GM12872 (cell line): Measurements from ENCODE around the gene AHCY.

Experiments
- TF ChIP-seq, protein P1 (sequence below): IDR thresholded peaks from 3 replicates; pipeline ENCODE4 v1.5.1; 2011; ENCODE audit warnings: low read depth, mild to moderate bottlenecking, low read length, moderate library complexity; ENCODE audit not compliant: insufficient read depth

The AHCY gene

DNA sequence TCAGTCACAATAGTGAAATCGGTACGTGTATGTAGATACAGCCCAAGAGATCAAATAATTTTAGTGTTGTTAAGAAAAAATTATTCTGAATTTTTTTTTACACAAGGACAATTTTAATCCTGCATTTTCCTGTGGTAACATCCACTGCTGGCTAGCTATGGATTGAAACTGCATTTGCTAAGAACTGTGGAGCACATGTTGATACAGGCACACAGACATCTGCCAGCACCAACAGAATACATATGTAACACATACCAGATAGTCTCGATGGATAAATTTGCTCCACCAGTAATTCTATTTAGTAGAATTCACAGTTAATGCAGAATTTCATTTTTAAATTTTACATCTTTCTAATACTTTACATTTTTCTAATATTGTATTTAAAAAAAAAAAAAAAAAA, 59.8 kb downstream of the AHCY start:
- TF ChIP-seq, protein P1, sequence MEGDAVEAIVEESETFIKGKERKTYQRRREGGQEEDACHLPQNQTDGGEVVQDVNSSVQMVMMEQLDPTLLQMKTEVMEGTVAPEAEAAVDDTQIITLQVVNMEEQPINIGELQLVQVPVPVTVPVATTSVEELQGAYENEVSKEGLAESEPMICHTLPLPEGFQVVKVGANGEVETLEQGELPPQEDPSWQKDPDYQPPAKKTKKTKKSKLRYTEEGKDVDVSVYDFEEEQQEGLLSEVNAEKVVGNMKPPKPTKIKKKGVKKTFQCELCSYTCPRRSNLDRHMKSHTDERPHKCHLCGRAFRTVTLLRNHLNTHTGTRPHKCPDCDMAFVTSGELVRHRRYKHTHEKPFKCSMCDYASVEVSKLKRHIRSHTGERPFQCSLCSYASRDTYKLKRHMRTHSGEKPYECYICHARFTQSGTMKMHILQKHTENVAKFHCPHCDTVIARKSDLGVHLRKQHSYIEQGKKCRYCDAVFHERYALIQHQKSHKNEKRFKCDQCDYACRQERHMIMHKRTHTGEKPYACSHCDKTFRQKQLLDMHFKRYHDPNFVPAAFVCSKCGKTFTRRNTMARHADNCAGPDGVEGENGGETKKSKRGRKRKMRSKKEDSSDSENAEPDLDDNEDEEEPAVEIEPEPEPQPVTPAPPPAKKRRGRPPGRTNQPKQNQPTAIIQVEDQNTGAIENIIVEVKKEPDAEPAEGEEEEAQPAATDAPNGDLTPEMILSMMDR = no peak

DNA sequence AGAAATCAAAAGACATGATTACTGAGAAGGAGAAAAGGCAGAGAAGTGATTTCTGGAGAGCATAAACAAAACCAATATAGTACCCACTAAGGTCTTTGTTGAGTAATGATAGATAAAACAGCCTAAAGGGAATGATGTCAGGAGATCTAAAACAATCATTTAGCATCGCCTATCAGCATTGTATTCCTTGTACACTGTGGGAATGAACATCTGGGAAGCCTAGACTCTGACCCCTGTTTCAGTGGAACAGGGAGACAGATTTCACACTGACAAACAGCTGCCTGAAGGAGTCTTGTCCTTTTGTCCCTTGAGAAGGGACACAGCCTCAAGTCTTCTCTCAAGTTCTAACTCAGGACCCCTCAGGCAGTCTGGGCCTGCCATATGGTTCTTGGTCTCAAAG, 60.3 kb downstream of the AHCY start:
- TF ChIP-seq, protein P1 = no peak

DNA sequence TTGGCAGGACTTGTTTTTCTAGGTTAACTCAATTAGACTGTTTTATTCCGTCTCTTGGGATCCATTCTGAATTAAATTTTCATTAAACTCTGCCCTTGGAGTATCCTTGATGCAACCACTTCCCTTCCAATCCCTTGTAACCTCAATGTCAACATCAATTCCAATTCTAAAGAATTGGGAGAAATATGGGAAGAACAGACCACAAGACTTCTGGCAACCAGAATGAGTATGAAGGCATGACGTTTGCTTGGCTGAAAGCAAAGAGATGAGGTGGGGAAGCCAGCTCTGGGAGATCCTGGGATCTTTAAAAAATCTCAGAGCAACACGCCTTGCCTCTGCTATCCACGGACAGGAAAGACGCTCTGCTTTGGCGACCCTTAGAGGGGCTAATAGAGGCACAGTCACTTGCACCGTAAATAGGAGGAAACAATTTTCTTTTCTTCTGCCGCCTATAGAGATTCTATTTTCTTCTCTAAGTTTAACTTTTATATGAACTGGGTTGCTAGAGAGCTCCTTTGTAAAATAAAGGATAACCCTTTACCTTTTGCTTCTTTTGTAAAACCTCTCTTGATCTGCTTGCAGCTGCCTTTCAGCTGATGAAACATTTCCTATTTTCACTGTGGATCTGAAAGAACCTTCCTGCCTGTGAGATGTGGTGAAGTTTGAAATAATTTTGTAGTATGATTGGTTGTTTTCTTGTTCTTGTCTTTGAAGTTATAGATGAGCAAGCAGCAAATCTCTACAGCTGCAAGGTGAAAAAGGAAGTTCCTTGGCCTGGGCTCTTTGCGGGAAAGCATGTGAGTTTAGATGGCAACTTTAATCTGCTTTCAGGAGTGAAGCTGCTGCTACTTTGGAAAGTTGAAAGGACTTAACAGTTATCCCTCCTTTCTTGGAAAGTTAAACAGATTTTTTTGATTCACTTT, 62.2 kb downstream of the AHCY start, which contains the start of gene ASIP:
Gene ASIP, plus strand, starts transcription at position 731 of the 923 bp plus-strand sequence. CDS start 18,952 bp downstream, outside the sequence.
- TF ChIP-seq, protein P1 = no peak

DNA sequence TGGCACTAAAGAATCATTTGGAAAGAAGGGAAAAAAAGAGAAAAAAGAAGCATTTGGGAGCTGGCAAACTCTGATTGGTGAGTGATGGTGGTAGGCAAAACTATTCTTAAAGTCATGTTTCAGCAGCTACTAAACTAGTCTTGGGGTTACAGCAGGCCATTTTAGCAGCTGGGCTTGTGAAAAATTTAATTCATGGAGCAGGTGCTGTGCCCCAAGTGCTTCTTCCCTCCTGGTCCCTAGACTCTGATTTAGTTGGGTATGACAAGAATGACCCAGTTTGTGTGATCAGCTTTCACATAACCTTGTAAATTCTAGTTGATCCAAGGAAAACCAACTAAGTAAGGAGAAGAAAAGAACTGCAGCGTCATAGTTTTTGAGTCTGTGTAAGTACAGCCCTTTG, 63.0 kb downstream of the AHCY start:
- TF ChIP-seq, protein P1 = no peak

DNA sequence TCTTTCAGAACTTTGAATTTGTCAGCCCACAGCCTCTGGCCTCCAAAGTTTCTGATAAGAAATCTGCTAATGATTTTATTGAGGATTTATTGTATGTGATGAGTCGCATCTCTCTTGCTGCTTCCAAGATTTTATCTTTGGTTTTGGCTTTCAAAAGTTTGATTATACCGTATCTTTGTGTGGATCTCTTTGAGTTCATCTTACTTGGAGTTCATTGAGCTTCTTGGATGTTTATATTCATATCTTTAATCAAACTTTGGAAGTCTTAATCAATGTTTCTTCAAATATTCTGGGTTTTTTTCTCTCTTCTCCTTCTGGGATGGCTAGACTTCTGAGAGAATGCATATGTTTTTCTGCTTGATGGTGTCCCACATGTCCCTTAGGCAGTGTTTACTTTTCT, 65.2 kb downstream of the AHCY start:
- TF ChIP-seq, protein P1 = no peak

DNA sequence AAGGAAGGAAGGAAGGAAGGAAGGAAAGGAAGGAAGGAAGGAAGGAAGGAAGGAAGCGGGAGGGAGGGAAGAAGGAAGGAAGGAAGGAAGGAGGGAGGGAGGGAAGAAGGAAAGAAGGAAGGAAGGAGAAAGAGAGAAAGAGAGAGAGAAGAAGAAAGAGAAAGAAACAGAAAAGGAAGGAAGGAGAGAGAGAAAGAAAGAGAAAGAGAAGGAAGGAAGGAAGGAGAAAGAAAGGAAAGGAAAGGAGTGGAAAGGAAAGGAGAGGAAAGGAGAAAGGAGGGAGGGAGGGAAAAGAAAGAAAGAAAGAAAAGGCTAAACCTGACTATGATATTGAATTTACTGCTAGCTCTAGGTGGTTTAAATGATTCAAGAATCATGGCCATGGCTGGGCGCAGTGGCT, 67.3 kb downstream of the AHCY start:
- TF ChIP-seq, protein P1 = no peak

DNA sequence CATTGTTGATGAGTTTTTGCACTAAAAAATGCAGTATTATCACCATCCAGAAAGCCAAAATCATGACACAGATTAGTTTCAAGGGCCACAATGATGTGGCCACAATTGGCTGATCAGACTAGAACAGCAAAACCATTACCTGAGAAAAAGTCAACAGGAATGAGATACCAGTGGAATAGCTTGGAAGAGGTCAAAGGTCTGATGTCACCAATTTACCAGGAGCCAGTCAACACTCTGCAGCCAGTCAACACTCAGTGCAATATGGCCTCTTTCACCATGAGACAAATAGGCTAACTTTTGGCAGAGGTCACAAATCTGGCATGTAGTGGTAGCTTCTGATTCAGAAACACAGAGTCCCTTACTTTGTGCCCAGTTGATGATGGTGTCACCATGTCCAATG, 69.5 kb downstream of the AHCY start:
- TF ChIP-seq, protein P1 = no peak
